ENCODE measurements around the gene CASP3.

Gene CASP3

GRCh38 chr4:184590196-184590595 lies 59.1 kb downstream of the CASP3 start:
- H3K4me2 ChIP-seq (ENCODE audit: low read length) = no peak overlapping the region
- no peaks in the 10 kb centered on the region for H3K79me2 ChIP-seq (ENCODE audit: control insufficient read depth, low read length)
- TF ChIP-seq EZH2phosphoT487 (IDR thresholded peaks at IDR 0.05; ENCODE audit: borderline replicate concordance, low read length) (no peak), CTCF (IDR thresholded peaks at IDR 0.05; ENCODE audit: low read depth, low read length, poor library complexity, severe bottlenecking) (no peak)
- H4K20me1 ChIP-seq (ENCODE audit: control insufficient read depth, insufficient read depth, low read depth, low read length) = no peaks in the 10 kb centered on the region
- no peaks in the 10 kb centered on the region for H3K9me3 ChIP-seq (ENCODE audit: control insufficient read depth, insufficient read depth, low read length)
- H3K9me2 ChIP-seq (replicated peaks; ENCODE audit: control insufficient read depth, low read length) = no peaks in the 10 kb centered on the region
- H3K4me1 ChIP-seq (ENCODE audit: control insufficient read depth, low read length) = peaks cover 5% of the 10 kb centered on the region
- H3K4me3 ChIP-seq (ENCODE audit: low read length) = no peak overlapping the region
- H3K27me3 ChIP-seq (ENCODE audit: control insufficient read depth, low read length) = no peaks in the 10 kb centered on the region
- no peaks in the 10 kb centered on the region for H3F3A ChIP-seq (ENCODE audit: control insufficient read depth, insufficient read depth)
- H3K36me3 ChIP-seq (ENCODE audit: control insufficient read depth, low read length) = no peaks in the 10 kb centered on the region
- no peak overlapping the region for H3K27ac ChIP-seq (ENCODE audit: low read depth, low read length)

DNA sequence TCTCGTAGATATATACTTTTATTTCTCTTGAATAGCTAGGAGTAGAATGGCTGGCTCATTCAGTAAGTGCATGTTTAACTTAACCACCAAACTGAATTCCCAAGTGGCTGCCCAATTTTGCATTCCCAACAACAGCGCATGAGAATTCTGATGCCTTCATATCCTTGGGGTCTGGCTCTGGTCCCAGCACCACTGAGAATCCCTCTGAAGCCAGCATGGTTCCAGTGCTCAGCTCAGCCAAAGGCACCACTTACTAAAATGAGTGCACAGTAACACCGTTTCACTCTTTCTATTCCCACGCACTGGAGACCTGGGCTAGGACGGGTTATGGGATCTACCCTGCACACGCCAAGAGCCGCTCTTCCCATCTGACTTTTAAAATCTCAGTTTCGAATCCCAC lies 60.4 kb downstream of the CASP3 start:
- Histone ChIP-seq H3K36me3 (ENCODE audit: control insufficient read depth, low read length) (no peaks in the 10 kb centered on the region), H4K20me1 (ENCODE audit: control insufficient read depth, insufficient read depth, low read depth, low read length) (no peaks in the 10 kb centered on the region), H3K4me2 (ENCODE audit: low read length) (no peak overlapping the region), H3K4me3 (ENCODE audit: low read length) (no peak overlapping the region), H3F3A (ENCODE audit: control insufficient read depth, insufficient read depth) (no peaks in the 10 kb centered on the region), H3K27ac (ENCODE audit: low read depth, low read length) (no peak overlapping the region), H3K4me1 (ENCODE audit: control insufficient read depth, low read length) (peaks cover 13% of the 10 kb centered on the region), H3K79me2 (ENCODE audit: control insufficient read depth, low read length) (no peaks in the 10 kb centered on the region), H3K9me3 (ENCODE audit: control insufficient read depth, insufficient read depth, low read length) (no peaks in the 10 kb centered on the region), H3K9me2 (replicated peaks; ENCODE audit: control insufficient read depth, low read length) (no peaks in the 10 kb centered on the region), H3K27me3 (ENCODE audit: control insufficient read depth, low read length) (no peaks in the 10 kb centered on the region)
- TF ChIP-seq EZH2phosphoT487 (IDR thresholded peaks at IDR 0.05; ENCODE audit: borderline replicate concordance, low read length) (no peak), CTCF (IDR thresholded peaks at IDR 0.05; ENCODE audit: low read depth, low read length, poor library complexity, severe bottlenecking) (no peak)

DNA sequence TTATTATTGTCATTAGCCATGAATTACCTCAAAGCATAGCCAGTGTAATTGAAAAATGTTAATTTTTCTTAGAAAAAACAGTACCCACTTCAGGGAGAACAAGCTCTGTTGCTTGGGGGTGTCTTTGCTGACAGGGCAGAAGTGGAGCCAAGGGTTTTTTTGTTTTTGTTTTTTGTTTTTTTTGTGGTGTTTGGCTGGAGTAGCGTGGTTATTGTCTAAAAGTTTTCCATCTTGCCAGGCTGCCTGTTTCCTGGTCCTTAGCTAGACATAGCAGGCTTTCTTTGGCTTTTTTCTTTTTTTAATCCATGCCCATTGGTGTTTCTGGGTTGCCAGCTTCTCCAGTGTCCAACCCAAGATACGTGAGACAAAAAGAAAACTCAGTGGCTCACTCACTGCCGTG lies 61.5 kb downstream of the CASP3 start:
- no peaks in the 10 kb centered on the region for H3K79me2 ChIP-seq (ENCODE audit: control insufficient read depth, low read length)
- H3K9me2 ChIP-seq (replicated peaks; ENCODE audit: control insufficient read depth, low read length) = no peaks in the 10 kb centered on the region
- no peaks in the 10 kb centered on the region for H3F3A ChIP-seq (ENCODE audit: control insufficient read depth, insufficient read depth)
- H3K27ac ChIP-seq (ENCODE audit: low read depth, low read length) = no peak overlapping the region
- peaks cover 13% of the 10 kb centered on the region for H3K4me1 ChIP-seq (ENCODE audit: control insufficient read depth, low read length)
- H3K4me3 ChIP-seq (ENCODE audit: low read length) = no peak overlapping the region
- no peak for TF ChIP-seq CTCF (IDR thresholded peaks at IDR 0.05; ENCODE audit: low read depth, low read length, poor library complexity, severe bottlenecking)
- TF ChIP-seq EZH2phosphoT487 (IDR thresholded peaks at IDR 0.05; ENCODE audit: borderline replicate concordance, low read length) = no peak
- H3K4me2 ChIP-seq (ENCODE audit: low read length) = no peak overlapping the region
- no peaks in the 10 kb centered on the region for H4K20me1 ChIP-seq (ENCODE audit: control insufficient read depth, insufficient read depth, low read depth, low read length)
- no peaks in the 10 kb centered on the region for H3K27me3 ChIP-seq (ENCODE audit: control insufficient read depth, low read length)
- no peaks in the 10 kb centered on the region for H3K36me3 ChIP-seq (ENCODE audit: control insufficient read depth, low read length)
- no peaks in the 10 kb centered on the region for H3K9me3 ChIP-seq (ENCODE audit: control insufficient read depth, insufficient read depth, low read length)

DNA sequence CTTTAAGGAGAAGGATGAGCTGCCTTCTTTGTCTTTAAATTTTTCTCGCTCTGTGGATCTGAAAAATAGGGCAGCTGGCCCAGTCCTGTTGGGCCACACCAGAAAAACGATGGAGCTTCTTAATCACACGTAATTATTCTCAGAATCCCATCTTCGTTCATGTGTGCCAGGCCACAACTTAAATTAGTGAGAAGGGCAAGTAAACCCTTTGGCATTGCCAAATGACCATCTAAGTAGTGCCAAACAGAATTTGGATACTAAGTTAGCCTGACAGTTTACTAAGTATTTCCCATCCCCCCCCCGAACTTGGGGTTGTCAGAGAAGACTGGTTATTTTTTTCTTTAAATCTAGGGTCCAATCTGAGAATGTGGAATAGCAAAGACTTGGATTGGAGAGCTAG lies 62.0 kb downstream of the CASP3 start:
- no peaks in the 10 kb centered on the region for H3K9me2 ChIP-seq (replicated peaks; ENCODE audit: control insufficient read depth, low read length)
- no peak overlapping the region for H3K4me2 ChIP-seq (ENCODE audit: low read length)
- H3F3A ChIP-seq (ENCODE audit: control insufficient read depth, insufficient read depth) = no peaks in the 10 kb centered on the region
- H3K36me3 ChIP-seq (ENCODE audit: control insufficient read depth, low read length) = no peaks in the 10 kb centered on the region
- no peak overlapping the region for H3K27ac ChIP-seq (ENCODE audit: low read depth, low read length)
- H3K4me1 ChIP-seq (ENCODE audit: control insufficient read depth, low read length) = peaks cover 13% of the 10 kb centered on the region
- H4K20me1 ChIP-seq (ENCODE audit: control insufficient read depth, insufficient read depth, low read depth, low read length) = no peaks in the 10 kb centered on the region
- no peaks in the 10 kb centered on the region for H3K27me3 ChIP-seq (ENCODE audit: control insufficient read depth, low read length)
- TF ChIP-seq EZH2phosphoT487 (IDR thresholded peaks at IDR 0.05; ENCODE audit: borderline replicate concordance, low read length) (no peak), CTCF (IDR thresholded peaks at IDR 0.05; ENCODE audit: low read depth, low read length, poor library complexity, severe bottlenecking) (no peak)
- H3K9me3 ChIP-seq (ENCODE audit: control insufficient read depth, insufficient read depth, low read length) = no peaks in the 10 kb centered on the region
- H3K4me3 ChIP-seq (ENCODE audit: low read length) = no peak overlapping the region
- H3K79me2 ChIP-seq (ENCODE audit: control insufficient read depth, low read length) = no peaks in the 10 kb centered on the region
